IPS-15b (cell line): ENCODE measurements around the gene CTIF.

Experiments
- H3K27me3 ChIP-seq: one replicate; pipeline ENCODE4 v1.6.1; 2013; ENCODE audit warnings: low read length; ENCODE audit not compliant: control insufficient read depth, insufficient read depth
- H3K36me3 ChIP-seq: one replicate; pipeline ENCODE4 v1.6.1; 2013; ENCODE audit warnings: low read length; ENCODE audit not compliant: control insufficient read depth, insufficient read depth
- H3K4me1 ChIP-seq: one replicate; pipeline ENCODE4 v1.6.1; 2013; ENCODE audit warnings: mild to moderate bottlenecking, low read length; ENCODE audit not compliant: control insufficient read depth, insufficient read depth
- H3K4me3 ChIP-seq: one replicate; pipeline ENCODE4 v1.5.1; 2013; ENCODE audit warnings: low read depth, low read length
- H3K9ac ChIP-seq: one replicate; pipeline ENCODE4 v1.6.1; 2013; ENCODE audit warnings: low read depth, mild to moderate bottlenecking, low read length
- H3K9me3 ChIP-seq: one replicate; pipeline ENCODE4 v1.6.1; 2013; ENCODE audit warnings: mild to moderate bottlenecking, low read length; ENCODE audit not compliant: control insufficient read depth, insufficient read depth

The CTIF gene

DNA sequence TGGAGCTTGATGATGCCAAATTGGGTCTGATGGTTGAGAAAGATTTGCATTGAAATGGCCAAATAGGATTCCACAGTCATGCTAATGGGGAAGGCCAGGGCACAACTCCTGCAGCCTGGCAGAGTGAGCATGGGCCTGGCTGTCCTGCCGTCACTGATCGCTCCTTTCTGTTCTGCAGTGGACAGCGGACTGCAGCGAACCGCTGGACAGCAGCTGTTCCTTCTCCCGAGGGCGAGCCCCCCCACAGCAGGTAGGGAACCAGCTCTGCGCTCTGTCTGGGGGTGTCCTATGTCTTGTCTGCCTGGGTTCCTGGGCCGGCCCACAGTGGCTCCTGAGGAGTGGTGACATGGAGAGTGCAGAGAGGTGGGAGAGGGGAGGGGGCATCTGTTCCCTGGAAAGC lies 97.6 kb downstream of the CTIF start:
- Histone ChIP-seq H3K9me3 (no peaks in the 10 kb centered on the region), H3K36me3 (no peaks in the 10 kb centered on the region), H3K4me1 (no peaks in the 10 kb centered on the region), H3K27me3 (no peaks in the 10 kb centered on the region), H3K4me3 (no peak overlapping the region), H3K9ac (no peak overlapping the region)

GRCh38 chr18:48637081-48637990 lies 98.5 kb downstream of the CTIF start:
- H3K9me3 ChIP-seq: no peaks in the 10 kb centered on the region
- no peak overlapping the region for H3K9ac ChIP-seq
- no peak overlapping the region for H3K4me3 ChIP-seq
- H3K27me3 ChIP-seq: no peaks in the 10 kb centered on the region
- H3K36me3 ChIP-seq: no peaks in the 10 kb centered on the region
- H3K4me1 ChIP-seq: no peaks in the 10 kb centered on the region

DNA sequence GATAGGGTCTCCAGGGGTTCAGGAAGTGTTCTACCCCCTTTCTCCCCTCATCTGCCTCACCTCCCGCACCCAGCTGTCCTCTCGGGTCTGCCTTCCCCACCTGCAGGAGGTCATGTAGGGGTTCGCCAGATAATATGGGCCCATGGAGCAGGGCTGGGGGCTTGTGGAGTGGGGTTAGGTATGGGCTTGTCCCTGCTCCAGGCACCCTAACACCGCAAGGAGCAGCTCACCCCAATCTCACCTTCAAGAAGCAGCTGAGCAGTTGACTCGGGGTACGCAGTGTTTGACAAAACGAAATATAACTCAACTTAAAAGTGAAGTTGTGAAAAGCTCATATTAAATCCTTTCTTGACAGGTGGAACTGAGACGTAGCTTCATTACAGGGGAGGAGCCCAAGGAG lies 99.6 kb downstream of the CTIF start:
- Histone ChIP-seq H3K36me3 (no peaks in the 10 kb centered on the region), H3K4me1 (no peaks in the 10 kb centered on the region)

DNA sequence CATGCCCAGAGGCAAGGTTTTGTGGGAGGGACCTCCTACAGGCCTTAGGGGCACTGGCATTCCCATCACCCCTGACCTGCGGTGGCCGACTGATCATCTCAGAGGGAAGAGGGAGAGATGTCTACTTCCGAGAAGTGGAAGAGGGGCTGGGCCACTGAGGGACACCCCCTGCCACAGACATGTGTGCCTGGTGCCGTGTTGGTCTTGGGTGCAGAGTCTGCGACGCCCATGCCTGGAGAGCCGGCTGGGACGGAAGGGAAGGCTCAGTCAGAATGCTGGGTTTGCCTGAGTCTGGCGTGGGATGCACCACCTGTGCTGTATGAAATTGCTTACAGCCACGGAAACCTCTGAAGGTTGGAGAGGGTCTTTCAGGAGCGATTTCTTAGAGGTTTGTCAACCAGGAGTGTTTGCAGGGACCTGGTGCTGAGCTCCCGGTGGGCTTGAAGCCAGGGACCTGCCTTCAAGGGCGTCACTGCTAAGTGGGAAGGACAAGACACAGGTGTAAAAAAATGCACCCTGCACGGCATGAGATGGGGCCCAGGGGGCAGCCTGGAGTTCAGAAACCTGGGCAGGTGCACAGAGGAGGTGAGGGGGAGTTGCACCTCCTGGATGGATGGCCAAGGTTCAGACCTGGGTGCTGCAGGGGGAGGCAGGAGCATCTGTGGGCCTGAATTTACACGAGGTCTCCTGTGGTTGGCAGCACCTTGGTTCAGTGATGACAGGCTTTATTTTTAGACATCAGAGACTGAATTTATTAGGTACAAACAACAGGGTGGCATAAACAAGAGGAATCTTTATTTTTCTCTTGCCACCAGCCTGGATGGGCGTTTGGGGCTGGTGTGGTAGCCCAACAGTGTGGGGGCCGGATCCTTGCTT lies 100.3 kb downstream of the CTIF start:
- no peaks in the 10 kb centered on the region for H3K9me3 ChIP-seq
- no peaks in the 10 kb centered on the region for H3K27me3 ChIP-seq
- no peak overlapping the region for H3K4me3 ChIP-seq
- H3K9ac ChIP-seq: no peak overlapping the region
- H3K36me3 ChIP-seq: no peaks in the 10 kb centered on the region
- no peaks in the 10 kb centered on the region for H3K4me1 ChIP-seq

More for the DNA sequence above, 99.6 kb downstream of the CTIF start:
- H3K27me3 ChIP-seq: no peaks in the 10 kb centered on the region
- no peaks in the 10 kb centered on the region for H3K9me3 ChIP-seq
- H3K4me3 ChIP-seq: no peak overlapping the region
- H3K9ac ChIP-seq: no peak overlapping the region

DNA sequence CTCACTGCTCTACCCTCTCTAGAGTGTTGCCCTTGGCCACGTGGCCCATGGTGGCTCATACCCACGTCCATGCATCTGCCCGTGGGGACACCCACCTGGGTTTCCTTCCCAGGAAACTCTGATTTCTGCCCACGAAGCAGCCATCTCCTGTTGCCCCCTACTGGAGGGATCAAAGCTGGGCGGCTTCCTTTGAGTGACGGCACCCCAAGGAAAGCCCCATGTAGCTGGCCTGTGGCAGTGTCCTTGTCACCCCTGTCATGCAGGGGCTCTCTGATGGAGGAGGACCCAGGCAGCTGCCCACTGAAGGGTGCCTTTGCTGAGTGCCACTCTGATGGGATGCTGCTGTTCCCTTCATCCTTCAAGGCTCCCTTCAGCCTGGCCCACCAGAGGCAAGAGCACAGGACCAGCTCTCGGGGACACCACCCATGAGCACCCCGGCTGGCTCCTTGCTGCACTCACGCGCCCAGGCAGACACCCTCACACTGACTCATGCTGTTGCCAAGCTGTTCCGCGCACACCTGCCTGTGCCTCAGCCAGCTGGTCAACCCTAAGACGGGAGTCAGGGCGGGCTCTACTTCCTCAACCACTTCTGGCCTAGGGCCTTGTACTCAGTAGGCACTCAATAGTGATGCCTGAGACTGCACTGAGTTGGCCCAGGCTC lies 101.1 kb downstream of the CTIF start:
- no peaks in the 10 kb centered on the region for H3K36me3 ChIP-seq

DNA sequence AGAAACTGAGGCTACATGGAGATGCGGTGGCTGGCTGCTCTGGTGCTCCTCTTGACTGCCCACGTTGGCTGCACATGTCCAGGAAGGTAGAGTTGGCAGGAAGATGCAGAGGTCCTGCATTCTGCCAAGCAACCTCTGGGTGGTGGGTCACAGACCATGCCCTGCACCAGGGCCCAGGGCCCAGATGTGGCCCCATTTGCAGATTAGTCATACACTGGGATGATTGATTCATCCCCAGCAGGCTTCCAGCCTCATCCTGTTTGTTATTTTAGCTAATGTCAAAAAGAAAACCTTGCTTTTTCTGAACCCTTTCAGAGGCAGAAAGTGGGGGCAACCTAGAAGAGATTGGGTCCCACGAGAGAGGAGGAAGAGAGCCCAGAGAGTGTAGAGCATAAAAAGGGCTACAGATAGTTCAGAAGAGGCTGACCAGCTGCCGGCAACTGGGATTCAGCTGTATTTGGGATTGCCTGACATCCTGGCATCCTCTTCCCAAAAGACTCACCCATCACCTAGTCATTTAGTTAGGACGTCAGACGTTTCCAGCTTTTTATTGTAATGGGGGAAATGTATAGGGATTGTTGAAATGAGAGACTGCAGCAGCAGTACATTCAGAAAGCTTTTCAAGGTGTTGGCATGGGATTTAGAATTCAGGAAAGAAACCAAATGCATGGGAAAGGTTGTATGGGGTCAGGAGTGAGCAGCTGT lies 101.9 kb downstream of the CTIF start:
- no peak overlapping the region for H3K4me3 ChIP-seq
- no peaks in the 10 kb centered on the region for H3K27me3 ChIP-seq
- H3K36me3 ChIP-seq: no peaks in the 10 kb centered on the region

More for the DNA sequence above, 101.1 kb downstream of the CTIF start:
- H3K9me3 ChIP-seq: no peaks in the 10 kb centered on the region
- H3K9ac ChIP-seq: no peak overlapping the region
- H3K27me3 ChIP-seq: no peaks in the 10 kb centered on the region
- H3K4me1 ChIP-seq: no peaks in the 10 kb centered on the region
- no peak overlapping the region for H3K4me3 ChIP-seq

DNA sequence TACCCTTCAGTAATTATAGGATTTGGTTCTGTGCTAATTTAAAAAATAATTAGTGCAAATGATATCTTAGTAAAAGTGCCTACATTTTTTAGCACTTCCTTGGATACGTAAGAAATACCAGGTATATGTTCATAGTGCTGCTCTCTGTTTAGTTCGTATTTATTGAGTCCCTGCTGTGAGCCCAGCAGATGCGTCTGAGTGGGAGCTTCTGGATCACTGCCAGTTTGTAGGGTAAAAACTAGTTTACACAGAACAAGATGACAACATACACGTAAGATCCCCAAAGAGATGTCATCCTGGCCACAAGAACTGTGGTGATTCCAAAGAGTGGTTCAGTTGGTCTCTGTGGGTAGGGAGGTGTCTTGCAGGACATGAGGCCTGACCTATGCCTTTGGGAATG lies 103.2 kb downstream of the CTIF start:
- no peaks in the 10 kb centered on the region for H3K9me3 ChIP-seq
- no peaks in the 10 kb centered on the region for H3K4me1 ChIP-seq
- H3K4me3 ChIP-seq: no peak overlapping the region
- H3K27me3 ChIP-seq: no peaks in the 10 kb centered on the region
- no peak overlapping the region for H3K9ac ChIP-seq
- no peaks in the 10 kb centered on the region for H3K36me3 ChIP-seq

More for the DNA sequence above, 101.9 kb downstream of the CTIF start:
- Histone ChIP-seq H3K4me1 (no peaks in the 10 kb centered on the region), H3K9me3 (no peaks in the 10 kb centered on the region), H3K9ac (no peak overlapping the region)

DNA sequence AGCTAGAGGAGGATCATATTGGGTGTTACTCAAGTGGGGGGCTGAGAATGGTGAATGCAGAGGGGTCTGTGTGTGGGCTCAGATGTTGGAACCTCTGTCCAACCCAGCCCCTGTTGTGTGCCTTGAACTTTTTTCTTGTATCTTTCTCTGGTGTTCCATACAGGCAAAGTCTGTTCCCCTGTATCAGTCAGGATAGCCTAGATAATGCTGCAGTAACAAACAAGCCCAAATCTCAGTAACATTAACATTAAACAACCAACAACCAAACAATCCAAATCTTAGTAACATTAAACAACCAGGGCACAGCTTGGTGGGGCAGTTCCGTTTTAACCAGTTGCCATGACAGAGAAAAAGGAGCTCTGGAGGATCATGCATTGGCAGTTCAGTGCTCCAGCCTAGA lies 103.7 kb downstream of the CTIF start:
- H3K9me3 ChIP-seq: no peaks in the 10 kb centered on the region
- H3K36me3 ChIP-seq: no peaks in the 10 kb centered on the region
- H3K4me1 ChIP-seq: no peaks in the 10 kb centered on the region
- H3K27me3 ChIP-seq: no peaks in the 10 kb centered on the region
- H3K9ac ChIP-seq: no peak overlapping the region
- no peak overlapping the region for H3K4me3 ChIP-seq

DNA sequence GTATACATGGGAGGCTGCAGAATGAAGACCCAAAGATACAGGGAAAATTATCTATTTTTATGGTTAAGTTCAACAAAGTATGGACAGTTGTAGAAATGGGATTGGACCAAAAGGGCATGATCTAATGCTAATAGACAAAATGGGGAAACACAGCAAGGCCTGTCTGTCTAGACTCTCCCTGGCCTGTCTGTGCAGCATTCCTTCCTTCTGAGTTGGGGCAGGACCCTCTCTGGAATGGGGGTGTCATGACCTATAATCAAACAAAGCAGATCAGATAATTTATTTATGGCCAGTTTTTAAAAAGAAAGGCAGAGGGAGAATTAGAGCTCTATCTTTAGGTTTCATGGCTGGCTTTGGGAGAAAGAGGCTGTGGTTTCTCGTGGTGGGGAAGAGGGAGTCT lies 104.4 kb downstream of the CTIF start:
- H3K9me3 ChIP-seq: no peaks in the 10 kb centered on the region
- no peak overlapping the region for H3K9ac ChIP-seq
- H3K36me3 ChIP-seq: no peaks in the 10 kb centered on the region
- no peaks in the 10 kb centered on the region for H3K4me1 ChIP-seq
- H3K4me3 ChIP-seq: no peak overlapping the region
- no peaks in the 10 kb centered on the region for H3K27me3 ChIP-seq

DNA sequence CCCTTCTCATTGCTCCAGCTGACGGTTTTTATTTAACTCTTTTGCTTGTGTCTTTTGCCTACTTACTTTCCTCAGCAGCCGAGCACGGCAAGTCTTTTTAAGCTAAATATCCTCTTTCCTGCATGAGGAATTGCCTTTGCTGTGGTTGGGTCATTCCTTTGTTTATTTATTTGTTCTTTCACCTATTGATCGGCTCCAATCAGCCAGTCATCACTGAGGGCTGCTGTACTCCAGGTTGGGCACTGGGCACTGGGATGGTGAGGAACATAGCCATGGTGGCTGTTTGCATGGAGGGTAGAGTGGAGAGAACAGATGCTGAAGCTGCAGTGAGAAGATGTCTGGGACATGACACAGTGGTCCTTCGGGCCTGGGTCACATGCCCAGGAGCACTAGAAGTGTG lies 105.2 kb downstream of the CTIF start:
- Histone ChIP-seq H3K9me3 (no peaks in the 10 kb centered on the region), H3K36me3 (no peaks in the 10 kb centered on the region), H3K4me1 (no peaks in the 10 kb centered on the region), H3K27me3 (no peaks in the 10 kb centered on the region), H3K9ac (no peak overlapping the region), H3K4me3 (no peak overlapping the region)

GRCh38 chr18:48645427-48646002 lies 106.7 kb downstream of the CTIF start:
- no peak overlapping the region for H3K9ac ChIP-seq
- H3K27me3 ChIP-seq: no peaks in the 10 kb centered on the region
- H3K36me3 ChIP-seq: no peaks in the 10 kb centered on the region
- no peaks in the 10 kb centered on the region for H3K4me1 ChIP-seq
- H3K4me3 ChIP-seq: no peak overlapping the region
- H3K9me3 ChIP-seq: no peaks in the 10 kb centered on the region
